Mesodermal cell (in vitro differentiated cells): ENCODE measurements around the gene SLIT3.

ENCODE experiments used
- H3K27ac ChIP-seq: 2 replicates; pipeline ENCODE4 v1.7.0; 2013; ENCODE audit warnings: mild to moderate bottlenecking, low read depth, low read length, moderate library complexity; ENCODE audit not compliant: severe bottlenecking
- H3K36me3 ChIP-seq: 2 replicates; pipeline ENCODE4 v1.7.1; 2013; ENCODE audit warnings: mild to moderate bottlenecking, low read length, moderate library complexity; ENCODE audit not compliant: control insufficient read depth, insufficient read depth
- H3K4me1 ChIP-seq: one replicate; pipeline ENCODE4 v1.7.1; 2013; ENCODE audit warnings: mild to moderate bottlenecking, low read length; ENCODE audit not compliant: insufficient read depth, control insufficient read depth, poor library complexity, severe bottlenecking
- H3K4me3 ChIP-seq: 2 replicates; pipeline ENCODE4 v1.7.0; 2013; ENCODE audit warnings: low read length, control low read depth, mild to moderate bottlenecking; ENCODE audit not compliant: insufficient read depth, poor library complexity, severe bottlenecking; ENCODE audit errors: extremely low read depth
- H3K9me3 ChIP-seq: 2 replicates; pipeline ENCODE4 v1.7.1; 2013; ENCODE audit warnings: mild to moderate bottlenecking, low read length, moderate library complexity; ENCODE audit not compliant: control insufficient read depth
- WGBS, 2 experiments: methylation state at CpG; one replicate each; pipeline ENCODE4 v1.1.5; 2013; ENCODE audit warnings: missing lambda C conversion rate in 2 of 2; ENCODE audit not compliant: insufficient coverage in 2 of 2; 5-methylcytosine and 5-hydroxymethylcytosine counted together

Gene SLIT3

GRCh38 chr5:168984135-168984675 lies 316.7 kb downstream of the SLIT3 start:
- 55 to 65% methylated on average over 2 to 5 of the region's 5 CpGs for WGBS, 2 experiments

GRCh38 chr5:168979135-168979534 lies 321.8 kb downstream of the SLIT3 start:
- Histone ChIP-seq H3K4me3 (no peak overlapping the region), H3K27ac (no peak overlapping the region), H3K9me3 (no peaks in the 10 kb centered on the region), H3K4me1 (peaks cover 9% of the 10 kb centered on the region), H3K36me3 (no peaks in the 10 kb centered on the region)
- 87 to 92% methylated on average over 3 to 4 of the region's 5 CpGs for WGBS, 2 experiments

More at GRCh38 chr5:168984135-168984675, 316.7 kb downstream of the SLIT3 start:
- Histone ChIP-seq H3K4me3 (no peak overlapping the region), H3K4me1 (no peaks in the 10 kb centered on the region), H3K9me3 (no peaks in the 10 kb centered on the region), H3K27ac (no peak overlapping the region), H3K36me3 (no peaks in the 10 kb centered on the region)

GRCh38 chr5:168978500-168978899 lies 322.4 kb downstream of the SLIT3 start:
- WGBS, 2 experiments = no CpG with 5 or more reads among the region's 1 CpG

GRCh38 chr5:168978015-168978414 lies 322.9 kb downstream of the SLIT3 start:
- Histone ChIP-seq H3K4me1 (peaks cover 12% of the 10 kb centered on the region), H3K9me3 (no peaks in the 10 kb centered on the region), H3K27ac (no peak overlapping the region), H3K4me3 (no peak overlapping the region), H3K36me3 (no peaks in the 10 kb centered on the region)
- whole genome bisulfite sequencing, 2 experiments = 83% methylated on average over 2 of the region's 3 CpGs; no CpG with 5 or more reads in 1 of the 2 experiments

More at GRCh38 chr5:168978500-168978899, 322.4 kb downstream of the SLIT3 start:
- Histone ChIP-seq H3K9me3 (no peaks in the 10 kb centered on the region), H3K27ac (no peak overlapping the region), H3K36me3 (no peaks in the 10 kb centered on the region), H3K4me3 (no peak overlapping the region), H3K4me1 (peaks cover 12% of the 10 kb centered on the region)

GRCh38 chr5:168976311-168976970 lies 324.5 kb downstream of the SLIT3 start:
- Histone ChIP-seq H3K9me3 (no peaks in the 10 kb centered on the region), H3K36me3 (no peaks in the 10 kb centered on the region), H3K4me1 (peaks cover 12% of the 10 kb centered on the region), H3K27ac (no peak overlapping the region), H3K4me3 (no peak overlapping the region)
- 100% methylated on average over 1 of the region's 3 CpGs; no CpG with 5 or more reads in 1 of the 2 experiments for WGBS, 2 experiments

- H3K36me3 ChIP-seq = no peaks in the 10 kb centered on the region
- WGBS, 2 experiments = 80 to 91% methylated on average over 1 of the region's 3 CpGs
- peaks cover 12% of the 10 kb centered on the region for H3K4me1 ChIP-seq
These were observed 325.6 kb downstream of the SLIT3 start for GRCh38 chr5:168975331-168975730.

GRCh38 chr5:168974082-168974481 lies 326.9 kb downstream of the SLIT3 start:
- peaks cover 12% of the 10 kb centered on the region for H3K4me1 ChIP-seq
- no peaks in the 10 kb centered on the region for H3K9me3 ChIP-seq
- H3K4me3 ChIP-seq = no peak overlapping the region
- WGBS, 2 experiments = 78 to 100% methylated on average over 1 of the region's 2 CpGs
- peak overlapping the region; percentile 60 for H3K27ac ChIP-seq
- no peaks in the 10 kb centered on the region for H3K36me3 ChIP-seq

More at GRCh38 chr5:168975331-168975730, 325.6 kb downstream of the SLIT3 start:
- H3K27ac ChIP-seq = no peak overlapping the region
- H3K4me3 ChIP-seq = no peak overlapping the region
- no peaks in the 10 kb centered on the region for H3K9me3 ChIP-seq

- WGBS, 2 experiments = 93% methylated on average over 3 of the region's 3 CpGs; no CpG with 5 or more reads in 1 of the 2 experiments
- Histone ChIP-seq H3K4me3 (no peak overlapping the region), H3K27ac (no peak overlapping the region), H3K9me3 (no peaks in the 10 kb centered on the region), H3K4me1 (peaks cover 12% of the 10 kb centered on the region), H3K36me3 (no peaks in the 10 kb centered on the region)
These were observed 328.2 kb downstream of the SLIT3 start for GRCh38 chr5:168972731-168973130.

- no peaks in the 10 kb centered on the region for H3K9me3 ChIP-seq
- H3K4me1 ChIP-seq = peaks cover 12% of the 10 kb centered on the region
- no peak overlapping the region for H3K27ac ChIP-seq
- 82 to 97% methylated on average over 3 to 4 of the region's 4 CpGs for WGBS, 2 experiments
- H3K36me3 ChIP-seq = no peaks in the 10 kb centered on the region
- no peak overlapping the region for H3K4me3 ChIP-seq
These were observed 329.8 kb downstream of the SLIT3 start for GRCh38 chr5:168971100-168971499.

- 83 to 92% methylated on average over 4 to 7 of the region's 8 CpGs for WGBS, 2 experiments
- Histone ChIP-seq H3K4me1 (peaks cover 6% of the 10 kb centered on the region), H3K36me3 (no peaks in the 10 kb centered on the region), H3K4me3 (no peak overlapping the region), H3K27ac (no peak overlapping the region), H3K9me3 (no peaks in the 10 kb centered on the region)
These were observed 331.5 kb downstream of the SLIT3 start for GRCh38 chr5:168969326-168969886.
